Activated T-cell treated with anti-CD3 and anti-CD28 coated beads, Interleukin-2, amount 50 U/mL, for 72 hours (primary cell): Measurements from ENCODE around the gene DNAJC4. TPM values are rescaled to one million over a fixed set of nuclear protein-coding genes. Genes with fewer than 3 reads are reported as not detected.

ENCODE experiments used
- ATAC-seq, 2 donors: fragments of 150-1000 bp; cut with Tn5 transposase; replicated peaks in 1 of 2; 2 replicates each; pipeline ENCODE4 v1.10.0; 2021; ENCODE audit warnings: moderate library complexity in 2 of 2, mild to moderate bottlenecking in 1 of 2
- DNase-seq, 2 donors: peaks; one replicate each; pipeline ENCODE4 v3.0.0; 2021 to 2022; ENCODE audit warnings: mixed read lengths in 1 of 2
- H3K27ac Mint-ChIP-seq: one replicate; pipeline ENCODE4 v1.8.0; 2022; ENCODE audit warnings: mild to moderate bottlenecking, moderate library complexity, mixed read lengths
- H3K27me3 Mint-ChIP-seq: one replicate; pipeline ENCODE4 v1.8.0; 2022; ENCODE audit warnings: low read depth, mixed read lengths
- H3K36me3 Mint-ChIP-seq, 2 donors: one replicate each; pipeline ENCODE4 v1.8.0; 2022; ENCODE audit warnings: mixed read lengths in 2 of 2, mild to moderate bottlenecking in 1 of 2; ENCODE audit not compliant: insufficient read depth in 2 of 2
- H3K4me1 Mint-ChIP-seq: one replicate; pipeline ENCODE4 v1.8.0; 2022; ENCODE audit warnings: low read depth, mixed read lengths
- H3K4me3 Mint-ChIP-seq, 2 donors: one replicate each; pipeline ENCODE4 v1.8.0; 2022; ENCODE audit warnings: mild to moderate bottlenecking in 2 of 2, mixed read lengths in 2 of 2, moderate library complexity in 2 of 2
- H3K9me3 Mint-ChIP-seq, 2 donors: one replicate each; pipeline ENCODE4 v1.8.0; 2022; ENCODE audit warnings: mixed read lengths in 2 of 2
- total RNA-seq, 2 donors: library from RNA; stranded (reverse); gene quantifications; one replicate each; pipeline ENCODE4 v1.2.3, GENCODE V29; 2022

DNAJC4 gene
- total RNA-seq, 2 donors from 2014 or later, result 42.2 to 54.1 TPM

- ATAC-seq (no peak), DNase-seq (no peak)
- Mint-ChIP-seq H3K4me1 (peaks cover 26% of the 10 kb centered on the region), H3K4me3 (no peak overlapping the region), H3K9me3 (no peaks in the 10 kb centered on the region), H3K27me3 (no peaks in the 10 kb centered on the region), H3K27ac (no peak overlapping the region), H3K36me3 (peaks cover 0 to 1% of the 10 kb centered on the region in 2 donors)
Measured at GRCh38 chr11:64254326-64254725, 24.0 kb downstream of the DNAJC4 start.

- H3K36me3 Mint-ChIP-seq, result peaks cover 2 to 3% of the 10 kb centered on the region in 2 donors
- no peak for DNase-seq
- H3K27ac Mint-ChIP-seq, result no peak overlapping the region
- no peak for ATAC-seq
- H3K27me3 Mint-ChIP-seq, result no peaks in the 10 kb centered on the region
- no peaks in the 10 kb centered on the region for H3K9me3 Mint-ChIP-seq
- peaks cover 26% of the 10 kb centered on the region for H3K4me1 Mint-ChIP-seq
- no peak overlapping the region for H3K4me3 Mint-ChIP-seq
Measured at GRCh38 chr11:64255135-64256128, 25.1 kb downstream of the DNAJC4 start.

GRCh38 chr11:64256300-64256699, 26.0 kb downstream of the DNAJC4 start:
- H3K9me3 Mint-ChIP-seq, result no peaks in the 10 kb centered on the region
- H3K36me3 Mint-ChIP-seq, result peaks cover 2 to 3% of the 10 kb centered on the region in 2 donors
- H3K27me3 Mint-ChIP-seq, result no peaks in the 10 kb centered on the region
- ATAC-seq, result no peak
- no peak overlapping the region for H3K4me3 Mint-ChIP-seq
- H3K4me1 Mint-ChIP-seq, result peaks cover 21% of the 10 kb centered on the region
- DNase-seq, result no peak
- no peak overlapping the region for H3K27ac Mint-ChIP-seq

- ATAC-seq (no peak), DNase-seq (no peak)
- no peak overlapping the region for H3K27ac Mint-ChIP-seq
- no peak overlapping the region for H3K4me3 Mint-ChIP-seq
- no peaks in the 10 kb centered on the region for H3K27me3 Mint-ChIP-seq
- H3K36me3 Mint-ChIP-seq, result peaks cover 2 to 3% of the 10 kb centered on the region in 2 donors
- H3K4me1 Mint-ChIP-seq, result peaks cover 12% of the 10 kb centered on the region
- no peaks in the 10 kb centered on the region for H3K9me3 Mint-ChIP-seq
Measured at GRCh38 chr11:64258356-64258755, 28.0 kb downstream of the DNAJC4 start.

GRCh38 chr11:64258946-64259532, 28.7 kb downstream of the DNAJC4 start:
- Mint-ChIP-seq H3K9me3 (no peaks in the 10 kb centered on the region), H3K4me1 (peaks cover 12% of the 10 kb centered on the region), H3K4me3 (no peak overlapping the region), H3K27ac (no peak overlapping the region), H3K36me3 (peaks cover 2 to 3% of the 10 kb centered on the region in 2 donors), H3K27me3 (no peaks in the 10 kb centered on the region)
- ATAC-seq, result no peak
- DNase-seq, result no peak

- Mint-ChIP-seq H3K27me3 (no peaks in the 10 kb centered on the region), H3K36me3 (peaks cover 2 to 3% of the 10 kb centered on the region in 2 donors), H3K4me1 (peaks cover 12% of the 10 kb centered on the region), H3K4me3 (no peak overlapping the region), H3K27ac (peak overlapping the region; percentile 27), H3K9me3 (no peaks in the 10 kb centered on the region)
- no peak for DNase-seq
- ATAC-seq, result peak; percentile 25 to 37
Measured at GRCh38 chr11:64259533-64260067, 29.3 kb downstream of the DNAJC4 start.

- Mint-ChIP-seq H3K4me1 (peaks cover 12% of the 10 kb centered on the region), H3K27ac (peak overlapping the region; percentile 27), H3K36me3 (peaks cover 2 to 3% of the 10 kb centered on the region in 2 donors), H3K9me3 (no peaks in the 10 kb centered on the region), H3K4me3 (no peak overlapping the region), H3K27me3 (no peaks in the 10 kb centered on the region)
- ATAC-seq (no peak), DNase-seq (no peak)
Measured at GRCh38 chr11:64260147-64260708, 29.9 kb downstream of the DNAJC4 start.

GRCh38 chr11:64261556-64262080, 31.3 kb downstream of the DNAJC4 start:
- peaks cover 2 to 3% of the 10 kb centered on the region in 2 donors for H3K36me3 Mint-ChIP-seq
- no peak overlapping the region for H3K27ac Mint-ChIP-seq
- no peaks in the 10 kb centered on the region for H3K9me3 Mint-ChIP-seq
- DNase-seq, result no peak
- ATAC-seq, result no peak
- peaks cover 12% of the 10 kb centered on the region for H3K4me1 Mint-ChIP-seq
- H3K27me3 Mint-ChIP-seq, result no peaks in the 10 kb centered on the region
- H3K4me3 Mint-ChIP-seq, result no peak overlapping the region

GRCh38 chr11:64262271-64263002, 32.1 kb downstream of the DNAJC4 start:
- Mint-ChIP-seq H3K4me1 (peaks cover 12% of the 10 kb centered on the region), H3K27ac (no peak overlapping the region), H3K9me3 (no peaks in the 10 kb centered on the region), H3K27me3 (no peaks in the 10 kb centered on the region), H3K36me3 (peaks cover 2 to 3% of the 10 kb centered on the region in 2 donors), H3K4me3 (no peak overlapping the region)
- DNase-seq (no peak), ATAC-seq (no peak)

- ATAC-seq (no peak), DNase-seq (no peak)
- H3K27me3 Mint-ChIP-seq, result no peaks in the 10 kb centered on the region
- H3K27ac Mint-ChIP-seq, result no peak overlapping the region
- no peaks in the 10 kb centered on the region for H3K9me3 Mint-ChIP-seq
- H3K4me3 Mint-ChIP-seq, result no peak overlapping the region
- peaks cover 19% of the 10 kb centered on the region for H3K4me1 Mint-ChIP-seq
- peaks cover 2% of the 10 kb centered on the region in 2 donors for H3K36me3 Mint-ChIP-seq
Measured at GRCh38 chr11:64263021-64263946, 32.9 kb downstream of the DNAJC4 start.

- peaks cover 2 to 3% of the 10 kb centered on the region in 2 donors for H3K36me3 Mint-ChIP-seq
- no peaks in the 10 kb centered on the region for H3K27me3 Mint-ChIP-seq
- H3K4me1 Mint-ChIP-seq, result peaks cover 26% of the 10 kb centered on the region
- no peak overlapping the region for H3K27ac Mint-ChIP-seq
- no peak for ATAC-seq
- DNase-seq, result no peak
- H3K4me3 Mint-ChIP-seq, result no peak overlapping the region
- H3K9me3 Mint-ChIP-seq, result no peaks in the 10 kb centered on the region
Measured at GRCh38 chr11:64263947-64264317, 33.6 kb downstream of the DNAJC4 start.
